Stimulated activated CD8-positive, alpha-beta memory T cell treated with anti-CD3 and anti-CD28 coated beads, Interleukin-12 subunit alpha, Interleukin-12 subunit beta, amount 100 ng/mL, for 24 hours (primary cell): Measurements from ENCODE around the gene ZNF423.

Experiments used
- DNase-seq: peaks from one replicate; pipeline ENCODE4 v3.0.0-alpha.2; 2020; ENCODE audit errors: extremely low read depth

ZNF423 gene

DNA sequence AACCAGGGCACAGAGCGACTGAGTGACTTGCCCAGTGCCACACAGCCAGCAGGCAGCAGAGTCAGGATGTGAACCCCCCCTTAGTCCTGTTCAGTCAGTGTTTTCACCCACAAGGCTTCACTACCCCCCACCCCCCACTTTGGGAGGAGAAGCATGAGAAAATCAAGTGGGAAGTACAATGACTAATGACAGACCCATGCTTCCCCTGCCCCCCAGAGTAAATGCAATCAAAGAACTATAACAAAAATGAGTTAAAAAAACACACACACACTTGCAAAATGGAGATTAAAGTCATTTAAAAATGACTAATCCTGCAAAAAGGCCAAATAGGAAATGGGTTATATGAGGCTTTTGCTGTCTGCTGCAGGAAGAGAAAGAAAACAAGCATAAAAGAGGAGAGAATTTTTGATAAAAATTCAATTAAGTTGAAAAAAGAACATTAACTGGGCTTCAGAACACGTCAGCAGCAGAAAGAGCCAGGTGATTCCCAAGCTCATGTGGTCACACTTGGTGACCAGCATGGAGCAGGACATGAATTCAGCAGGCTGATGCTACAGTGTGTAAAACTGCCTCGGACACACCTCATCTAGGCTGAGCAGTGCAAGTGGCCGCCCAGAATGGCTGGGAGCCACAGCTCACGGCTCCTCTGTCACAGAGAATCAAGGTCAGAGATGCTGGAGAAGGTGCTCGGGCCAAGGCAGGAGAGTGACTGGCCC, 212.3 kb downstream of the ZNF423 start:
- no peak for DNase-seq

DNA sequence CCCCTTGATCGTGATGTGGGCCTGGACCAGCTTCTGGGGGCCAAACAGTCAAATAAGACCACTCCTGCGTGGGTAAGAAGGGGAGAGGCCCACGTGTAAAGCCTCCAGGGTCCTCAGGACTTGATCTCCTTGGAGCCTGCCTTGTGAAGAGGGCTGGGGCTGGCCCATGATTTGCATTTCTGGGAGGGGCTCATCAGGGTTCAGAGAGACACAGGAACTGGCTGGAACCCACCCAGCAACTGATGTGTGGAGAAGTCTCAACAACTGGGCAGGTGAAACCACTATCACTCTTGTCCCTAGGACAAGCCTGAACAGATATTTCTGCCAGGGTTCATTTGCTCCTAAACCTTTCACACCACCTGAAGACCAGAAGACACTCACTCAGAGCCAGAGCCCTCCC, 214.7 kb downstream of the ZNF423 start:
- no peak for DNase-seq

DNA sequence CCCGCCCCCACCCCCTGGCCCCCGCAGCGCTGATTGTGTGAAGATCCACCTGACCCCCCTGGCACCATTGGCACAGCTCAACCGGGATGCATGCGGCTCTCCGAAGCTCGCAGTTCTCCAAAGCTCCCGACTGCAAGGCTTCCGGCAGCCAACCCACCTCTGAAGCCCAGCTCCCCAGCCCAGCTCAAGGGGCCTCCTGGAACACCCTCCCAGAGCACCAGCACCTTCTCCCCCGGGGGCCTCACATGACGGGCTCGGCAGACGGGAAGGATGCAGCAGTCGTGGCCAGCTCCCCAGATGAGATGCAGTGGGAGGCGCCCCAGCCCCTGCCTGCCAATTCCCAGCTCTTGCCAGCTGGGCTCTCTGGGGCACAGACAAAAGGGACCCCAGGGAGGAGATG, 215.3 kb downstream of the ZNF423 start:
- DNase-seq, result no peak

DNA sequence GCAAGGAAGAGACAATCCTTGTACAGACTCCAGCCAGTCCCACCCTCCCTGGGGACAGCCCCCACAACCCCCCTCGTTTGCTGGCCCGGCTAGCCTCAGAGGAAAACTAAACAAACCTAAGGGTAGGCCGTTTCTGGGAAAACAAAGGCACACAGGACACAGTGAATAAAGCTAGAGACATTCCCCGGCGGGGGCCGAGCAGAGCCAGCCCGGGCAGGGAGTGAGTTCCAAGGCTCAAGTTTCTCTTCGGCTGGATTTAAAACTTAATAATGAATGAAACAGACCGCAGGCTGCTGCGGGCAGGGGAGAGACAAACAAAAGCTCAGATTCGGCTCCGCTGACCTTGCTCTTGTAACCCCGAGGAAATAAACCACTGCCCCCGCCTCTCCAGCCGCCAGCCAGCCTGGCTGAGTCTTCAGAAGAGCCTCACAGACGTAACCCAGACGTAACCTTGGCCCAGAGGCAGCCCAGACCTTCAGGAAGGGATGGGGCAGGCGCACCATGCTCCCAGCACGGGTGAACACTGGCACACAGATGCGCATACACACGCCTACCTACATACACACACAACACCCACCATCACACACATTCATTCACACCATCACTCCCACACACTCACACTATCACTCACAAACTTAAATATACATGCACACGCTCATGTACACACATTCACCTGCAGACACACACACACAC, 216.0 kb downstream of the ZNF423 start:
- DNase-seq, result no peak

DNA sequence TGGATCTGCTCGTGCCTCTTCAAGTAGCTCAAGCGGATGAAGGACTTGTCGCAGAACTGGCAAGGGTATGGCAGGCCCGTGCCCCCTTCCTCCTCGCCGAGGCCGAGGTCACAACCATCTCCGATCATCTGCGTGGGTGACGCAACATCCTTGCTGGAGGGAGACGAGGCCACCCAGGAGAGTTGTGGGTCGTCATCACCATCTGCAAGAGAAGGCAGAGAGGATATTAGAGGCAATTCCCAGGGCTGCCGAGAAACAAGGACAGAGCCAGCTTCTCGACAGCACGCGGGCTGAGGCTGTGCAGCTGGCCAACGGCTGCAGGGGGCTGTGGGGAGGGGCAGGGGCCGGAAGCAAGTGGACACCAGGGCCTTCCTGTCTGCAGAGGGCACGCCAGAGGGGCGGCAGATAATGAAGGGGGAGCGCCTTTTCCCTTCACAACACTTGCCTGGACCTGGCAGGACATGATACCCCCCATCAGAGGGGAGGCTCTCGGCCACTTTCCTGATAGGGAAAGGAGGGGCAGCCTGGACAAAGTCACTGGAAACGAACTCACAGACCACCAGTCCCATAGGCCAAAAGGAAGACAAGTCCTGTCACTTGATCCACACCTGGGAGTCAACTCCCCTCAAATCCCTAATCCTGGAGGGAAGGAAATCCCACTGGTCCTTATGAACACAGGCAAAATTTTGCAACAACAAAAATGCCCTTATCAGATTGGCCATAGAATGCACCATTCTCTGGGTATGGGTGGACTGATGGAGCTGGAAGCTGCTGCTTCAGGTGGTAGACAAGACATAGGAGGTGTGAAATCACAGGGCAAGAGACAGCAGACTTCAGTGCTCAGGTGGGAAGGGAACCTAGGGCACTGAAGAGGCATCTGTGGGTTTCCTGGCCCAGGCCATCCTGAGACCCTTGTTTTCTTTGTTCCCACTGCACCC, 217.0 kb downstream of the ZNF423 start:
- no peak for DNase-seq

DNA sequence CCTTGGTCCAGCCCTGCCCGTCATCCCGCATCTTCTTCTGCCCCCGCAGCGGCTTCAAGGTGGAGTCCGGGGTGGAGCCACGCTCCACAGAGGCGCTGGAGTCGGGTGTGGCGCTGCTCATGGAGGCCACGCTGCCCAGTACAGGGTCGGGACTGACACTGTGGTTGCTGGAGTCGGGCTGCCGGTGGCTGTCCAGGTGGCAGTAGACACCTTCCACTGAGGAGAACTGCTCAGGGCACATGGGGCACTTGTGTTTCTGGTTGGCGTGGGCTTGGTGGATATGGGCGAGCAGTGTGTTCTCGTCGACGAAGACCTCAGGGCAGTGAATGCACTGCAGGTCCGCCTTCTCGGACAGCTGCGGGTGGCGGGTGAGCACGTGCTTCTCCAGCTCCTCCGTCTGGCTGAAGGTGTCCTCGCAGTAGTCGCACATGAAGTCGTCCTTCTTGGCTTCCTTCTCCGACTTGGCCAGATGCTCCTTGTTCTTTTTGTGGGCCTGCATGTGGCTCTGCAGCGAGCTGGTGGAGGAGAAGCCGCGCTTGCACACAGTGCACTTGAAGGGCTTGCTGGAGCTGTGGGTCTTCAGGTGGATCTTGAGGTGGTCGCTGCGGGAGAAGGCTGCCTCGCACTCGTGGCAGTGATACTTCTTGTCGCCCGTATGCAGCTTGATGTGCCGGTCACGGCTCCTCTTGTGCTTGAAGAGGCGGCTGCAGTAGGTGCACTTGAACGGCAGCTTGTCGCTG, 217.8 kb downstream of the ZNF423 start:
- no peak for DNase-seq

DNA sequence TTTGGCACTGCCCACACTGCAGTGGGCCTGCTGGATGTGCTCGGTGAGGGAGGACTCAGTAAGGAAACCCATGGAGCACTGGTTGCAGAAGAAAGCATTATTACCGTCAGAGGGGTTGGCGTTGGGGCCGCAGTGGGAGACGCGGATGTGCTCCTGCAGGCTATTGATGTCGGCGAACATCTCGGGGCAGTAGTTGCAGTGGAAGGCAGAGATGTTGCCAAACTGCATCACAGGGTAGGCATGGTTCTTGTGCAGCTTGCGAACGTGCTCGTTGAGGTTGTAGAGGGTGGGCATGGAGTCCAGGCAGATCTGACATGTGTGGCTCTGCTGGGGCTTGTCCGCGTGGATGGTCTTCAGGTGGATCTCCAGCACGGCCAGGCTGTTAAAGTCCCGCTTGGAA, 218.4 kb downstream of the ZNF423 start:
- DNase-seq, result no peak

DNA sequence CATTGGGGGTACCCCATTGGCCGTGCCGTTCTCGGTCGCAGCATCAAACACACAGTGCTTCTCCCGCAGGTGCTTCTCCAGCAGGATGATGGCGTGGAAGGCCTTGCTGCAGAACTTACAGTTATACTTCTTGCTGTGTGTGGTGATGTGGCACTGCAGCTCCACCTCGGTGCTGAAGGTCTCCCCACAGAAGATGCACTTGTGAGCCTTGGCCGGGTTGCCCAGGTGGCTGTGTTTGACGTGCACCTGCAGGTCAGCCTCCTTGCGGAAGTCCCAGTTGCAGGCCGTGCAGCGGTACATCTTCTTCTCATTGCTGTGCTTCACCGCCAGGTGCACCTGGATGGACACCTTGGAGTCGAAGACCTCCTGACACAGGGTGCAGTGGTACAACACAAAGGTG, 219.3 kb downstream of the ZNF423 start:
- no peak for DNase-seq

DNA sequence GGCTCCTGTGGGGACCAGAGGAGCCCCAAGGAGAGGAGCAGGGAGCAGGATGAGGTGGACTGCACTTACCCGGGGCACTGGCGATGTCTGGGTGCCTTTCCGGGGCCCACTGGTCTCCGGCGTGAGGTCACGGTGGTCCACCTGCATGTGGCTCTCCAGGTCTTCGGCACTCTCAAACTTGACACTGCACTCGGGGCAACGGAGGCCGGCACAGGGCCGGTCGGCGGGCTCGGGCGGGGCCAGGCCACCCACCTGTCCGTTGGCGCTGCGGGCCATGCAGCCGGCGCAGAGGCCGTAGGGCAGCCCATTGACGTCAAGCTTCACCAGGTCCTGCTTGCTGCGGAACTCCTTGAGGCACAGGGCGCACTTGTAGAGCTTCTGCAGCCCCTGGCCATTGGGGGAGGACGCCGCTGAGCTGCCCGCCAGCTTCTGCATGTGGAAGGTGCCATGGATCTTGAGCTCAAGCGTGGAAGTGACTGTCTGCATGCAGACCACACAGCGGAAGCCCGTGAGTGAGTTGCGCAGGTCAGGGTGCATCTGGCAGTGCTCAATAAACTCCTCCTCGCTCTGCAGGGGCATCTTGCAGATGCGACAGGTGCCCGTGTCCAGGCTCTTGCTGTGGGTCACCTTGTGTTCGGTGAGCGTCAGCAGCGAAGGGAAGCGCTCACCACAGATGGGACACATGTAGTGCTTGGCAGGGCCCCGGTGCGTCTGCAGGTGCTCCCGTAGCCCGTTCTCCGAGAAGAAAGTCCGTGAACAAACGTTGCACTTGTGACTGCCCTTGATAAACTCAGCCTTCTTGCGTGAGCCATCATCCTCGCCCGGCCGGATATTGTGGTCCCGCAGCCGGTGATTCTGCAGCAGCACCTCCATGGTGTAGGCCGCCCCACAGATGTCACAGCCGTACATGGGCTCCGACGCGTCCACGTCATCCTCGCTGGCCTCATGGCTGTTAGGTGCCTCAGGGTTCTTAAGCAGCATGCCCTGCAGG, 220.0 kb downstream of the ZNF423 start:
- DNase-seq, result no peak

DNA sequence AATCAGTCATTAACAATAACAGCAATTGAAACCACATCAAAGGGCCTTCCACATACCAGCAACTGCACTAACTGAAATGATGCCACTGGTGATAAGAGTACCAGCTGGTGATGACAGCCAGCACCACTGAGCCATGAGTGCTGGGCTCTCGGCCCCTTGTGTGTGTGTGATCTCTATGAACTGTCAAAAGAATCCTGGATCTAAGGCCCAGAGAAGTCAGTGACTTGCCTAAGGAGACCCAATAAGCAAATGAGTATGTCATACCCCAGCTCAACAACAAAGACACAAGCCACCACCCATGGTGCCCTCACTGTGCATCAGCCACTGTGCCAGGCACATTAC, 220.9 kb downstream of the ZNF423 start:
- no peak for DNase-seq

DNA sequence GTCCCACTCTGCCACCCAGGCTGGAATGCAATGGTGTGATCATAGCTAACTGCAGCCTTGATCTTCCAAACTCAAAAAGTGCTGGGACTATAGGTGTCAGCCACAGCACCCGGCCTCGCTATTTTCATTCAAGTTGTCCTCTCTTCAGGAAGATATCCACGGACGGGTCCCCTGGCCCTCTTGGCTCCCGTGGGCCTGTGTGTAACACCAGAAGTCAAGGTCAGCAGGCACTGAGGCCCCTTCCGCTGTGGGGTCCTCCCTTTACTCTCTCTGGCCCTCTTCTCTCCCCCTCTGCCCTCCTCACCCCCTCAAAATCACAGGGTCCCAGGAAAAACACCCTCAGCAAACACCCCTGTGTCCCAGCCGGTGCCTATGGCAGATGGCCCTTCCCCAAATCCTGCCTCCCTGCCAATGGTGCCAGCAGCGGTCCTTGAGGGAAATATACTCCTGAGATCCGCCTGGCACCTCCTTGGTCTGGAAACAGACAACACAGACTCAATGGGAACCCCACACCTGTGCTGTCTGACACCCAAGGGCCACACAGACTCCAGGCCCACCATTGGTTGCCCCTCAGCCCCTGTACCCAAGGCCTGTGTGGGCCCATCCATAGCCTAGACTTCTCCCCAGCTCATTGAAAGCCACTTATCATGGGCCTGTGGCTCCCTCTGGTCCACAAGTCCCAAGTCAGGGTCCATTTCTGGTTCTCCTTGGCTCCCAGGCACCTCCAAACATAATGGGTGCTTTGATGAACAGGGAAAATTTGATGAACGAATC, 221.5 kb downstream of the ZNF423 start:
- DNase-seq, result no peak

DNA sequence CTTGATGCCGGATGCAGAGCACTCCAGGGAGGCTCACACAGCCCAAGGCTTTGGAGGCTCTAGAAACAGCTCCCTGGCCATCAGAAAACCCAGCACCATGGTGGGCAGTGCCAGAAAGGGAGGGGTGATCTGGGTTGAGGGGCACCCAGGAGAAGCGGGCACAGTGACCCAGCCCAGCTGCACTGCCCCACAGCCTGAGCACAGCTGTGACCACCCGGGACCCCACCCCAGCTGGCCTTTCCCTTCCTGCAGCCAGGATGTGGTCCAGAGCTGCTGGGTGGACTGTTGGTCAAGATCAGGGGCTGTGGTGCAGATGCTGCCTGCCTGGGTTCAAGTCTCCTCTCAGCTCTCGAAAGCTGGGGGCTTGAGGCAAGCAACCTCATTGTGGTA, 223.1 kb downstream of the ZNF423 start:
- DNase-seq, result no peak

DNA sequence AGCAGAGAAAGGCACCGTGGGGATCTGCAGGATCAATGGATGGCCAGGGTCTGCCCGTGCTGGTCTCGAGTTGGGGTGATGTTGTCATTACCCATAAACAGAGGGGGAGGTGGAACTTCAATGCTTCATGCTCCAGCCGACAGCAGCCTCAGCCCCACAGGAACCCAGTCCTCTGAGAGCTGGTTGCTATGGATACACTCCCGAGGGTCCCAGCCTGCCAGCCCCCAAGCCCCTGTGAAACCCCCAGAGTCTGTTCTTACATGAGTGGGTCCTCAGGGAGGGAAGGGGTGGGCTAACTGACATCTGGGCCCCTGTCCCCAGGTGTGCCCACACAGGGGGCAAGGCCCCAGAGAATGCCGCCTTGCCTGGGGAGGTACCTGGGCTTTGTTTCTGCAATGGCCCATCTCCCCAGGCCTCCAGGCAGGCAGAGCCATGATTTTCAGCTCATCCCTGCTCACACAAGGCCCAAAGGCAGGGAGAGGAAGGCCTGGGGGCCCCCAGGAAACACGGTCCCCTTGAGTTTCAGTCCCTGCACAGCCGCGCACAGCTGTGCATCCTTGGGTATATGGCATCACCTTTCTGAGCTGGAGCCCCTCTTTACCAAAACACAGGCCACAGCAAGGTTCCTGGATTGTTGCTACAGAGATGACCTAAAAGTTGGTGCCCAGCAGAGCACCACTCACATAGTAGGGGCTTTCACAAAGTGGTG, 223.7 kb downstream of the ZNF423 start:
- no peak for DNase-seq

DNA sequence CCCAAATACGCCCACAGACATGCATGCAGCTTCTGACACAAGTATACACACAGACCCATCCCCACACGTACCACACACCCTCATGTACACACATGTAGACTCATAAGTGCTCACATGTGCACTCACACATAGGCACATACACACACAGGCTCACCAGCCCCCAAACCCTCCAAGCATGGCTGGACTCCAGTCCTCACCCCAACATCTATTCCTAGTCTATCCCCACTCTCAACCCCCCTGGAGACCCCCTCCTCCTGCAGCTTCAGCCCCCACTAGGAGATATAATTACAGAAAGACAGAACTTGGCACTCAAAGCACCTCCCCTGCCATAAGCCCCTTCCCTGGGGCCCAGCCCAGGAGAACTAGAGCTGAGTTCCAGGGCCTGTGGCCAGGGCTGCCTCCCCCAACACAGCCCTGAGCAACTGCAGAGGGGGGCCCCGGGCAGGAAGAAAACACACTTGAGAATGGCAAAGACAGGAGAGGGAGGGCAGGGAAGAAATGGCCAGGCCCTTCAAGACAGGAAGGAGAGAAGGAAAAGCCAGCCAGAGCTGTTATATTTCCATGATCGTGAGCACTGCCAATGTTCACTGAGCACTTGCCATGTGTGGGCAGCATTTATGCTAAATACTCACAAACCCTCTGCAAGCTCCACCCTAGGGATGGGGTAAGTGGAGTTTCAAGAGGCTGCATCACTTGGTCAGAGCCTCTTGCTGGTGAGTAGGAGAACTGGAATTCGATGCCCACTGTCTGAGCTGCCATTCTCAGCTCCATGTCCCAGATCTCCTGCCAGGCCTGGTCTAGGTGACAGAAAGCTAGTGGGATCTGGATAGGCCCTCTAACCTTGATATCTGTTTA, 224.5 kb downstream of the ZNF423 start:
- DNase-seq, result no peak

DNA sequence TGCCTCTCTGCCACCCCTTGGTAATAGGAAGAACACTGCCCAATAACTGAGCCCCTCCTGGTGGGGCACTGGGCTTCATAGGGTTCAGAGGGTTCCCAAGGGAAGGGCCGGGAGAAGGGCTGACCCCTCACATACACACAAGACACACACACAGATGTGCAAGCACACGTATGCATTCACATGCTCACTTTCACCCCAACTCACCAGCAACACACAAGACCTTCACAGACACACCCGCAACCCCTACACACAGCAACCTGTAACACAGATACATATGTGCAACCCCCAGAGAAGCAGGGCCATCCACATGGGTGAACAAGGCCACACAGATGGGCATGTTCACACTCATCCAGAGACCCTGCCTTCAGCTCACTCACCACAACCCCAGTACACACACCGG, 225.1 kb downstream of the ZNF423 start:
- no peak for DNase-seq

DNA sequence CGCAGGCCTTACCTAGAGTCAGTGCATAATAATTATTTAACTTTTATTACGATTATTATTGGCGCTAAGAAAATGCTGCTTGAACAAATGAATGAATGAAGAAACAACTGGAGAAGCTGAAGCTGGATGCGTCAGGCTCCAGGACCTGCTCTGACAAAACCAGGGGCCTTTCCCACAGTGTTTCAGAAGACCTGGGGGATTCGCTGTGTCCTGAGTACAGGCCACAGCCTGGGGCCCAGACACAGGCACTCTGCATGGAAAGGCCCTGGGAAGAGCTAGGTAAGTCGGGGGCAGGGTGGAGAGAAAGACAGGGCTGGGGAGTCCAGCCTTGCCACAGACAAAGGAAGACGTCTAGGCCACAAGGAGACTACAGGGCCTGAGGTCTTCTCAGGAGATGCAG, 226.1 kb downstream of the ZNF423 start:
- DNase-seq, result no peak

DNA sequence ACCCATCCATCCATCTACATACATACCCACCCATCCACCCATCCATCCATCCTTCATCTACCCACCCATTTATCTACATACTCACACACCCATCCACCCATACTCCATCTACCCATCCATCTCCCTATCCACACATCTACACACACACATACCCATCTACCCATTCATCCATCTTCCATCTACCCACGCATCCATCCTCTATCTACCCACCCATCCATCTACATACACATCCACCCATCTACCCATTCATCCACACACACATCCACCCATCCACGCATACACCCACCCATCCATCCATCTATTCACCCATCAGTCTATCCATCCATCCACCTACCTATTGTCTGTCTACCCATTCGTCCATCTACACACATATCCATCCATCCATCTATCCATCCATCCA, 227.8 kb downstream of the ZNF423 start:
- no peak for DNase-seq

DNA sequence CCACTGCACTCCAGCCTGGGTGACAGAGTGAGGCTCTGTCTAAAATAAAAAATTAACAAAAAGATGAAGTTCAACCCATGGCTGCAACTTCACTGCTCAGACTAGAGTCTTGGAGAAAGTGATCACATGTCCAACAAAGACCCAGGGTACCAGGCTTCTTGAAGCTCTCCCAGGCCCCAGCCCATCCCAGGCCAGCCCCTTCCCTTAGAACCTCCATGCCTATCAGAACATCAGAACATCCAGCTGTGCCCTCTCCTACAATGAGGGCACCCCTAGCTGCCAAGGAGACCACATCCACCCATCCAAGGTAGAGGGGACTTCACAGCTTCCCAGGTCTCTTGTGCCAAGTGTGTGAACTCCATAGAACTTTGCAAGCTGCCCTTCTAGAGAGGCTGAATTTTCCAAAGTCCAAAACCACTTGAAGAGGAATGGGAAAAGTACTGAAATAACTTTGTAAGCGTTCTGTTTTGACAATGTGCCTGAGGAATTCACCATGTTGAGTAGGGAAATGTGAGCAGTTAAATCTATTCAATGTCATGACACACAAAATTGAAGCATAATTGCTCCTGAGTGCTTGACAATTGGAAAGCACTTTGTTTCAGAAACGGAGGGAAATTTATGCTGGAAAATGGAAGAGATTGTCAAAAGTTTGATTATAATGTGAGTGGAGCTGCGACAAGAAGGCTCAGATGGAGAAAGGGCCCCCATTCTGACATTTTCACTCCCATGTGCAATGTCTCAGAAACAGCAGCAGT, 230.4 kb downstream of the ZNF423 start:
- DNase-seq, result no peak
